22Rv1 (cell line): ENCODE data around the gene MAP1LC3B2.

Source experiments
- H3K27ac ChIP-seq: fragments of 450-650 bp; 2 replicates; pipeline ENCODE4 v1.5.1; 2017
- CTCF ChIP-seq: fragments of 450-650 bp; IDR thresholded peaks from 2 replicates; pipeline ENCODE4 v1.5.1; 2017; ENCODE audit warnings: mild to moderate bottlenecking
- ZFX ChIP-seq: fragments of 450-650 bp; IDR thresholded peaks from 2 replicates; pipeline ENCODE4 v1.6.1; 2017; ENCODE audit warnings: antibody characterized with exemption, borderline replicate concordance

The MAP1LC3B2 gene

GRCh38 chr12:116616536-116617248 lies 57.5 kb downstream of the MAP1LC3B2 start:
- TF ChIP-seq ZFX (no peak), CTCF (no peak)

GRCh38 chr12:116619246-116619645 lies 60.1 kb downstream of the MAP1LC3B2 start:
- H3K27ac ChIP-seq: no peak overlapping the region
- TF ChIP-seq CTCF: no peak
- TF ChIP-seq ZFX: no peak

More at GRCh38 chr12:116616536-116617248, 57.5 kb downstream of the MAP1LC3B2 start:
- no peak overlapping the region for H3K27ac ChIP-seq

GRCh38 chr12:116620124-116620491 lies 60.9 kb downstream of the MAP1LC3B2 start:
- no peak overlapping the region for H3K27ac ChIP-seq
- TF ChIP-seq ZFX (no peak), CTCF (no peak)

- TF ChIP-seq CTCF (no peak), ZFX (no peak)
- no peak overlapping the region for H3K27ac ChIP-seq
Observed at GRCh38 chr12:116620492-116621191, 61.5 kb downstream of the MAP1LC3B2 start.

GRCh38 chr12:116621194-116621593 lies 62.0 kb downstream of the MAP1LC3B2 start:
- no peak overlapping the region for H3K27ac ChIP-seq
- no peak for TF ChIP-seq ZFX

GRCh38 chr12:116624516-116624915 lies 65.3 kb downstream of the MAP1LC3B2 start:
- no peak overlapping the region for H3K27ac ChIP-seq
- TF ChIP-seq CTCF (no peak), ZFX (no peak)

- TF ChIP-seq CTCF (no peak), ZFX (no peak)
- H3K27ac ChIP-seq: no peak overlapping the region
Observed at GRCh38 chr12:116626153-116626552, 67.0 kb downstream of the MAP1LC3B2 start.
